Measurements from ENCODE around the gene TSPOAP1.

DNA sequence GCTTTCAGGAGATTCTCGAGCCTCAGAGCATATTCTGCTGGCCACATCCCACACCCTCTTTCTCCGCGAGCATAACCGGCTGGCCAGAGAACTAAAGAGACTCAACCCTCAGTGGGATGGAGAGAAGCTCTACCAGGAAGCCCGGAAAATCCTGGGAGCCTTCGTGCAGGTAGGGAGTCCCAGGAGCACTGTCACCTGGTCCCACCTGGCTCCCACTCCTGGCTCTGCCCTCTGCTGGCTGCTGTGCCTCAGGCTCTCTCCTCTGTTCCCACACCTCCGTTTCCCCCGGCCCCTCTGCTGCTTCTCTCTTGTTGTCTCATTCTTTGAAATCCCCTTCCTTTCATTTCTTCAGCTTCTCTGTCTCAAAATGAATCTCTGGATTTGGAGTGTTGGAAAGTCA is 73.8 kb downstream of the TSPOAP1 start:
- TF ChIP-seq, protein P1, sequence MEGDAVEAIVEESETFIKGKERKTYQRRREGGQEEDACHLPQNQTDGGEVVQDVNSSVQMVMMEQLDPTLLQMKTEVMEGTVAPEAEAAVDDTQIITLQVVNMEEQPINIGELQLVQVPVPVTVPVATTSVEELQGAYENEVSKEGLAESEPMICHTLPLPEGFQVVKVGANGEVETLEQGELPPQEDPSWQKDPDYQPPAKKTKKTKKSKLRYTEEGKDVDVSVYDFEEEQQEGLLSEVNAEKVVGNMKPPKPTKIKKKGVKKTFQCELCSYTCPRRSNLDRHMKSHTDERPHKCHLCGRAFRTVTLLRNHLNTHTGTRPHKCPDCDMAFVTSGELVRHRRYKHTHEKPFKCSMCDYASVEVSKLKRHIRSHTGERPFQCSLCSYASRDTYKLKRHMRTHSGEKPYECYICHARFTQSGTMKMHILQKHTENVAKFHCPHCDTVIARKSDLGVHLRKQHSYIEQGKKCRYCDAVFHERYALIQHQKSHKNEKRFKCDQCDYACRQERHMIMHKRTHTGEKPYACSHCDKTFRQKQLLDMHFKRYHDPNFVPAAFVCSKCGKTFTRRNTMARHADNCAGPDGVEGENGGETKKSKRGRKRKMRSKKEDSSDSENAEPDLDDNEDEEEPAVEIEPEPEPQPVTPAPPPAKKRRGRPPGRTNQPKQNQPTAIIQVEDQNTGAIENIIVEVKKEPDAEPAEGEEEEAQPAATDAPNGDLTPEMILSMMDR (IDR thresholded peaks at IDR 0.05; ENCODE audit: insufficient read depth, low read length, poor library complexity, severe bottlenecking) = no peak
- TF ChIP-seq EZH2phosphoT487 (conservative IDR thresholded peaks at IDR 0.05; ENCODE audit: low read length) = no peak
